ACHN (cell line): Measurements from ENCODE around the gene DPH6.

Experiments used
- DNase-seq: peaks from one replicate; pipeline ENCODE4 v3.0.0-alpha.2; 2015
- in situ Hi-C: cut with HindIII; loops from 2 replicates; pipeline ENCODE4 v1.10.0; 2017; ENCODE audit warnings: low sequenced_read_pairs, low pct_ligation_motif_present, low pct_unique_long_range_greater_than_20kb

DPH6 gene

GRCh38 chr15:35495080-35495479 is 50.9 kb downstream of the DPH6 start:
- in situ Hi-C loops, result no loop called here
- no peak for DNase-seq

- no peak for DNase-seq
- in situ Hi-C loops, result no loop called here
Observed at GRCh38 chr15:35491999-35492398, 54.0 kb downstream of the DPH6 start.

- in situ Hi-C loops, result no loop called here
- DNase-seq, result no peak
Observed at GRCh38 chr15:35491173-35491572, 54.8 kb downstream of the DPH6 start.

- in situ Hi-C loops, result no loop called here
Observed at GRCh38 chr15:35490511-35490910, 55.5 kb downstream of the DPH6 start.

GRCh38 chr15:35487417-35487816 is 58.5 kb downstream of the DPH6 start:
- DNase-seq, result no peak
- in situ Hi-C loops, result no loop called here

More at GRCh38 chr15:35490511-35490910, 55.5 kb downstream of the DPH6 start:
- DNase-seq, result no peak

- in situ Hi-C loops, result no loop called here
- DNase-seq, result no peak
Observed at GRCh38 chr15:35486296-35486695, 59.7 kb downstream of the DPH6 start.

- DNase-seq, result no peak
- in situ Hi-C loops, result no loop called here
Observed at GRCh38 chr15:35485411-35485810, 60.6 kb downstream of the DPH6 start.

DNA sequence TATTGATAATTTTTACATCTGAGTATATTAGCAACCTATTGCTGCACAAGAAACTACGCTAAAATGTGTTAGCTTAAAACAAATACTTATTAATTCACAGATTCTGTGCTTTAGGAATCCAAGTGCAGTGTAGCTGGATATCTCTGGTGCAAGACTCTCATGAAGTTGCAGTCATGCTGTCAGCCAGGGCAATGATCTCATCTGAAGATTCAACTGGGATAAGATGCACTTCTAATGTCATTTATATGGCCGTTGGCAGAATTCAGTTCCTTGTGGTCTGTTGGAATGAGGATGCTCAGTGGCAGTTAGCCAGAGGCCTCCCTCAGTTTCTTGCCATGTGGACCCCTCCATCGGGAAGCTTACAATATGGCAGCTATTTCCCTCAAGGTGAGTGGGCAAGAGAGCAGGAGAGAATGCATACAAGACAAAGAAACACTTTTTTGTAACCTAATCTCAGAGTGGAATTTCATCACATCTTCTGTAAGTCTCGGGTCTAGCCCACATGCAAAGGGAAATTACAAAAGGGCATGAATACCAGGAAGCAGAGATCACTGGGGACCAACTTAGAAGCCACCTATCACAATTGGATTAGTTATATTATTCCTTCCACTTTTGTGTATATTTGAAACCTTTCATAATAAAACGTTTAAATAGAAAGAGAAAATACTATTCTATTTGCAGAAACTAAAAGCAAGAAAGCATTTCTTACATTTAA is 61.6 kb downstream of the DPH6 start:
- no peak for DNase-seq
- in situ Hi-C loops, result no loop called here

DNA sequence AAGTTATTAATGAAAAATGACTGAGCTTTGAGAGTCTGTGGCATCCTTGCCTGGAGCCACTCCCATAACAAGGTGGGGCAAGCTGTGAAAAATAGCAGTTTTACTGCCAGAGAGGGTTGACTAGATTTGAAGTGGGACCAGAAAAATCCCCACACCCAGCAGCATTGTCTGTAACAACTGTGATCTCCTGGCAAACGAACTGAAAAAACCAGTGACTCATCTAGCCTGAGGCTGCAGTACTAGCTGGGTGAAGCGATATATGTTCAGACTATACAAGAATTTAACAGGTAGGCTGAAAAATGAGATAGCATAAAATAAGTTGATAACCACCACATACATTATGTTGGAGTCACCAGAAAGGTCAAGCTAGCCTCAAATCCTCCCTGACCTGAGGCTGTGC is 64.0 kb downstream of the DPH6 start:
- in situ Hi-C loops, result no loop called here
- DNase-seq, result peak; percentile 63

- DNase-seq, result no peak
- in situ Hi-C loops, result no loop called here
Observed at GRCh38 chr15:35481064-35481463, 64.9 kb downstream of the DPH6 start.

DNA sequence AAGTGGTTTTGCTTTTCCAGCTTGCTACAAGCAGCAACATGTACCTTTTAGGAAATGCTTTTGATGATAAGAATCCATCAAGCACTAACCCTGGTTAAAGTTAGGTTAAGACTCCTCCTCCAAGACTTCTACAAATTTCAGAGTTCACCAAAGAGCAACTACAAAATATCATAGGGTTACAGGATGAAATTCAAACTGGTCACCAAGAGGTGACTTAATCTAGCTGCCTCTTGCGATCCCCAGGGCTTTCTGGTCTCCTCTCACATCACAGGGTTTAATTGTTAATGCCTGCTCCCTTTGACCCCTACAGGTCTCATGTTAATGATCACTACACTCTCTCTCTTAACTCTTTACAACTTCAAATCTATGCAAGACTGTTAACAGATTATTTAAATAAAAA is 66.5 kb downstream of the DPH6 start:
- no peak for DNase-seq
- in situ Hi-C loops, result no loop called here

DNA sequence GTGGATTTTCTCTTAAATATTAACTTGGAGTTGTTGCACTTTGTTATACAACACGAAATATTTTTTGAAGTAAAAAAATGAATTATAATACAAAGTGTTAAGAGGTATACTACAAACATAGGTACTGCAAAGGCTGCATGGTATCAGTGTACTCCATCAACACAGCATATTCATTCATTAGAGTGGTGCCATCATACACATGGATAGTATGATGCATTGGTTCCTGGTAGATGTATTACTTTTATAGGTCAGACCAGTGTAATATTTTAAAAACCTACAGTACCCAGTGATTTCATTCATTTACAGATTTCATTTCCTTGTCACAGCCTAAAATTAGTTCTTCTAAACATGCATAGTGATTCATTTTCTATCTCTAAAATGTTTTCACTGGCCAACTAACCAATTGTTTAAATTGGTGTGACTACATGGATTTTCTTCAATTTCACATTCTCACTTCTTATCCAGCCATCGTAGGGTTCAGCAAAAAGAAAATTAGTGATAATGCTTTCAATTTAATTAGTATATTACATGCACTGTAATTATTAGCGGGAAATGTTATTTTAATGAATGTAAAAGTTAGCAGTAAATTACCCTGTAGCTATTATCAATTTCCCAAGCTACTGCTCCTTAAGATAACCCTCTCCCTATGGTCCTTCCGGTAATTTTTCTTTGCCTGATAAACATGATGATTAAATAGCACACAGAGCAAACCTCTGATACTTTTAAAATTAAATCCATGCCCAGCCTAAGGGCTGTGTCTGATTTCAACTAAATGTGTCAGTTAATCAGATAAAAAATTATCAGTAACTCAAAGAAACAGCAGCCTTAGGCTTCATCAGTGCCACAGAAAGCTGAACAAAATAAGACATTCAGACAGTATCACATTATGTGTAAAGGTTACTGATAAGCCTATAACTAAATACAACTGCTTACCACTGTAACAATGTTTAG is 68.4 kb downstream of the DPH6 start:
- in situ Hi-C loops, result no loop called here
- DNase-seq, result no peak

DNA sequence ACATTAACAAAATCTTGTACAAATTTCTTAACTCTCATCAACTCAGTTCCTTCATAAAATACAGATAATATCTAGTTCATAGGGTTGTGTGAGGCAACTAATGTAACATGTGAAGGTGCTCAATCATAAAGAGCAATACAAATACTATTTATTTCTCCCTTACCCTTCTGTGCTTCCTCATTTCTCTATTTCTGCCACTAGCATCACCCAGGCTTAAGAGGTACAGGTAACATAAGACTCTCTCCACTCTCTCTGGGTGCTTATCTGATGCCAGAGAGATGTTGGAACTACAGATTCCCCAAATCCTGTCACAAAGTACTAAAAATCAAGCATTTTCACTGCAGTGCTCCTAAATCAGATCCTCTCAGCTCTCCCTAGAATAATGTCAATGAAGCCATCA is 74.9 kb downstream of the DPH6 start:
- in situ Hi-C loops, result no loop called here

DNA sequence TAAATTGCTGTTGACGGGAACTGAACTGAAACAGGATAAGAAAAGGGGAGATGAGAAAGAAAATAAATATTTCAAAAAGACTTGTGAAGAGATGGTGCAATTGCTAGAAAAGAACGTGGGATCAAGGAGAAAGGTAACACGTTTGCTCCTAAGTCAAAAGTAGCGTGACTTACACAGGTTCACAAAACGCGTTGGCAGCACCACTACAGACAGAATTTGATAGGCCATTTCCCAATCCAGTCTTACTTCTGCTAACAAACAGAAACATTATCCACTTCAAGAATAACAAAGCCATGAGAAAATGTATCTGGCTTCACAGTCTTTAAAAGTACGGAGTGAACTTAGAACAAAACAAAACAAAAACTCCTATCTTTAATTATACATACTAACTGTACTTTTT is 75.5 kb downstream of the DPH6 start:
- in situ Hi-C loops, result no loop called here
- no peak for DNase-seq

More for the DNA sequence above, 74.9 kb downstream of the DPH6 start:
- no peak for DNase-seq

GRCh38 chr15:35466476-35466875 is 79.5 kb downstream of the DPH6 start:
- DNase-seq, result no peak
- in situ Hi-C loops, result no loop called here

DNA sequence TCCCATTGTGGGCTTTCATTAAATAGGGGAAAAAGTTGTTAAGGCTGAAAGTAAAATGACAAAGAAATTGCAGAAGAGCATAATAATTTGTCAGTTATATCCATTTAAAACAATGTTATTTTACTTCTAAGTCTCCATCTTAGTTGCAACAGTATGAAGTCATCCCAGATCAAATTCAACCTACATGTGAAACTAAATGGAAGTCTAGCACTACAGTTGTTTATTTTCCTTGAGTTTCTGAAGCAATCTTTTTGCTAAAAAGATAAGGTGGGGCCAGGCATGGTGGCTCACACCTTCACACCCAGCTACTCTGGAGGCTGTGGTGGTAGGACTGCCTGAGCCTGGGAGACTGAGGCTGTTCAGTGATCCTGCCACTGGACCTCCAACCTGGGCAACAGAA is 80.2 kb downstream of the DPH6 start:
- DNase-seq, result no peak
- in situ Hi-C loops, result no loop called here

GRCh38 chr15:35460616-35461015 is 85.3 kb downstream of the DPH6 start:
- in situ Hi-C loops, result no loop called here
- no peak for DNase-seq

- in situ Hi-C loops, result no loop called here
- no peak for DNase-seq
Observed at GRCh38 chr15:35458176-35458856, 87.6 kb downstream of the DPH6 start.

- DNase-seq, result no peak
- in situ Hi-C loops, result no loop called here
Observed at GRCh38 chr15:35455201-35455600, 90.8 kb downstream of the DPH6 start.
